ENCODE data around the gene HSFX4. TPM values are rescaled to one million over a fixed set of nuclear protein-coding genes. Genes with fewer than 3 reads are reported as not detected.
"Not testable (repeated sequence)": the region's sequence is repeated elsewhere in the genome, so short reads cannot be mapped to it uniquely, and the experiment has no call there.

The HSFX4 gene
- total RNA-seq, 4 donors from 2014 or later = not detected

DNA sequence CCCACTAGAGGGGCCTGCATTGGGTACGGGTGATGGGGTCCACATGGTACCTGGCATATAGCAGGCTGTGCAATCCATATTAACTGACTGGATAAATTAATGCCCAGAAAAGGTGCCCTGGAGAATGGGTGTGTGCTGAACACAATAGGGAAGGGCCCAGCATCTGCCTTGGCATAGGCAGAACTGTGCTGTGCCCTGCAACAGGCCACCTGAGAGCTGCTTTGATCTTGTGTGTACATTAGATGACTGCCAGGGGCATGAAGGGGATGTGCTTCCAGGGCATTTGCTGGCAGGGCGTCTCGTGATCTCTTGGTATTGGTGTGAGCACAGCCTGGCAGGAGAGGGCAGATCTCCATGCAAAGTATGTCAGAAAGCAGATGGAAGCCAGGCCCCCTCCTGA is 17.6 kb downstream of the HSFX4 start:
- WGBS, 2 donors = no CpG with 5 or more reads among the region's 3 CpGs
- H3K4me3 ChIP-seq (ENCODE audit: low read depth, poor library complexity, severe bottlenecking); DNase-seq (ENCODE audit: low spot score in 2 of 2); intact Hi-C loops (cut with DNase I; ENCODE audit: low total_unique reads): not testable (repeated sequence)

- WGBS, 2 donors = 69 to 84% methylated on average over 3 of the region's 3 CpGs
- DNase-seq (ENCODE audit: low spot score in 2 of 2) = no peak
- intact Hi-C loops (cut with DNase I; ENCODE audit: low total_unique reads) = no loop called here
- TF ChIP-seq POLR2A (IDR thresholded peaks at IDR 0.05) = no peak
- no peak for TF ChIP-seq CTCF (IDR thresholded peaks at IDR 0.05)
- H3K4me3 ChIP-seq (ENCODE audit: low read depth, poor library complexity, severe bottlenecking) = no peak overlapping the region
These were observed 18.6 kb downstream of the HSFX4 start for GRCh38 chrX:149948016-149948415.

DNA sequence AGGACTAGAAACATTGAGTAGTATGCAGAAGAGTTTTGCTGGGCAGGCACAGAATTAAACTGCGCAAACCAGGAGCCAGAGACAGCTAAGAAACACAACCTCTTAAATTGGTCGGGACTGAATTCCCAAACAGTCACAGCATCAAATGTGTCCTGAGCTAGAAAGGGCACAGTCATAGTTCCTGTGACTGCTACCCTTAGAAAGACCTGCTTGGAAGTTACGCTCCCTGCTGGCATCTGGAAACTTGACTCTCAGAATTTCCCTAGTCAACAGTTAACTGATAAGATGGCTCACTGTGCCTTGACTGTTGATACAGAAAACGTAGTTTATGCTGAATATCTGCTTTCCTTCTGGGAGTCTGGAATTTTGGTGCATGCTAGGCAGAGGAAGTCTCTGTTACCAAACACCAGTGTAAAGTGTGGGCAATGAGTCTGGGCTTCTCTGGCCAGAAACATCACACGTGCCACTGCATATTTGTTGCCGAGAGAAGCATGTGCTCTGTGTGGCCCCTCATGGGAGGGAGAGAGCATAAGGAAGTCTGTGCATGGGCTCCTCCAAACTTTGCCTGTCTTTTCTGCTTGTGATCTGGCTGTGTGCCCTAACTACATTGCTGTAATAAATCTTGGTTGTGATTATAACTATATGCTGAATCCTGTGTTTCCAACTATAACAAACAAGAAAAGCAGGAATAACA is 20.5 kb downstream of the HSFX4 start:
- no peak for DNase-seq (ENCODE audit: low spot score in 2 of 2)
- 56 to 67% methylated on average over 6 of the region's 6 CpGs for WGBS, 2 donors
- intact Hi-C loops (cut with DNase I; ENCODE audit: low total_unique reads) = no loop called here
- no peak overlapping the region for H3K4me3 ChIP-seq (ENCODE audit: low read depth, poor library complexity, severe bottlenecking)
- TF ChIP-seq CTCF (IDR thresholded peaks at IDR 0.05) (no peak), POLR2A (IDR thresholded peaks at IDR 0.05) (no peak)

- WGBS, 2 donors = 3 to 8% methylated on average over 1 of the region's 1 CpG
- peak in 1 of 2 donors; percentile 16 for DNase-seq (ENCODE audit: low spot score in 2 of 2)
- no peak for TF ChIP-seq CTCF (IDR thresholded peaks at IDR 0.05)
- no peak for TF ChIP-seq POLR2A (IDR thresholded peaks at IDR 0.05)
- intact Hi-C loops (cut with DNase I; ENCODE audit: low total_unique reads) = no loop called here
- H3K4me3 ChIP-seq (ENCODE audit: low read depth, poor library complexity, severe bottlenecking) = no peak overlapping the region
These were observed 21.3 kb downstream of the HSFX4 start for GRCh38 chrX:149950681-149951080.

DNA sequence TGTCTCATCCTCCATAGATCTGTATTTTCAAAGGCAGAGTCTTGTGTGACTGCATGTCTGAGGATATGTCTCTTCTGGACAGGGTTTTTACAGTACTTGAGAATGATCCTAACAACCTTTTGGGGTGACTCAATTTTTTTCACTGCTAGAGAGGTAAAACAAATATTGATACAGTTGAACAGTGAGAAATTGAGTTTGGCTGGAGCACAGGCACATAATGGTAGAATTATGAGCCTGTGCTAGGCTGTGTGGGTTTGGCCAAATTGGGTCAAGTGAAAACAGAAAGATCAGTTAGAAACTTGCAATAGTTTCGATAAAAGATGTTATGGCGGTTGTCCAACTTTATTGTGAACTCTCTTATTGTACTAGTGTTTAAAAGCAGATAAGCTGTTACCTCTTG is 32.2 kb downstream of the HSFX4 start:
- intact Hi-C loops (cut with DNase I; ENCODE audit: low total_unique reads) = loop anchor here (10.0 kb wide), 1 partner anchor 403 kb away; the partner anchor contains the start of gene MAMLD1

DNA sequence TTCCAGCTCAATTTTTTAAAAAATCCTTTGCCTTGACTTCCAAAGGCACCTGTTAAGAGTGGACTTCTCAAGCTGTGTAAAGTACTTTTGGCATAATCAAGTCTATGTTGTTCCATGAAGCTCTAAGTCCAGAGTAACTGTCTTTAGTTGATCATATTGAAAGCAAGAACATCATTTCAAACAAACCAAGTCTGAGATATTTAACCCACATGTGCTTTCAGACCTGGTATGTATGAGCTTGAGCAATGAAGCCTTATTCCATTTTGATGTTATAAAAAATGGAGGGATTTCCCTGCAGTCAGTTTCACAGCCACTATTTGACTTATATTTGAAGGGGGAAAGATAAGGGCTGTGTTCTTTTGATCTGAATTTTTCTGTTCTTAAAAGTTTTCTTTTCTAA is 32.6 kb downstream of the HSFX4 start:
- no peak for DNase-seq (ENCODE audit: low spot score in 2 of 2)
- no peak overlapping the region for H3K4me3 ChIP-seq (ENCODE audit: low read depth, poor library complexity, severe bottlenecking)
- intact Hi-C loops (cut with DNase I; ENCODE audit: low total_unique reads) = loop anchor here (10.0 kb wide), 1 partner anchor 403 kb away; the partner anchor contains the start of gene MAMLD1
- TF ChIP-seq POLR2A (IDR thresholded peaks at IDR 0.05) = no peak
- TF ChIP-seq CTCF (IDR thresholded peaks at IDR 0.05) = no peak

More for the DNA sequence above, 32.2 kb downstream of the HSFX4 start:
- DNase-seq (ENCODE audit: low spot score in 2 of 2) = no peak
- no peak overlapping the region for H3K4me3 ChIP-seq (ENCODE audit: low read depth, poor library complexity, severe bottlenecking)
- 72 to 79% methylated on average over 2 of the region's 2 CpGs for WGBS, 2 donors
- TF ChIP-seq CTCF (IDR thresholded peaks at IDR 0.05) = no peak
- no peak for TF ChIP-seq POLR2A (IDR thresholded peaks at IDR 0.05)
